HG03045 (cell line): ENCODE data around the gene FAM193A.
"Not testable (repeated sequence)": the region's sequence is repeated elsewhere in the genome, so short reads cannot be mapped to it uniquely, and the experiment has no call there.

Experiments used
- ATAC-seq: cut with Tn5 transposase; IDR thresholded peaks from one replicate; pipeline ENCODE4 v1.9.1; 2021; ENCODE audit warnings: mild to moderate bottlenecking, moderate library complexity; ENCODE audit not compliant: unreplicated experiment

Gene FAM193A

GRCh38 chr4:2514193-2514592 lies 22.3 kb upstream of the FAM193A start:
- ATAC-seq = not testable (repeated sequence)

DNA sequence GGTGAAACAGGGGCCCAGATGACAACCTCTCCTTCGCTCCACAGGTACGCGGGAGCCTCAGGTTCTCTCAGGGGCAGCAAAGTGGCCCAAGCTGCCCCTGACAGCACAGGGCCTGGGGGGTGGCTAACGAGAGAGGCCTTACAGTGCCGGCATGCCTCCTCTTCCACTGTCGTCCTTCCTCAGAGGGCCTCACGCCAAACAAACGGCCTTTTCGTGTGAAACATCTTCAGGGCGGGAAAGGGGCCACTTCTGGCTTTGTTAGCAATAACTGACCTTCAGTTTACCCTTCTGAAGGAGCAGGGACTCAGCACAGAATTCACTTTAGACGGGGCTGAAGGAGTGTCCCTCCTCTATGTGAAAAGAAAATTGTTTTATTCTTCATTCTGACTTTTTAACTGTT lies 21.5 kb upstream of the FAM193A start:
- not testable (repeated sequence) for ATAC-seq

DNA sequence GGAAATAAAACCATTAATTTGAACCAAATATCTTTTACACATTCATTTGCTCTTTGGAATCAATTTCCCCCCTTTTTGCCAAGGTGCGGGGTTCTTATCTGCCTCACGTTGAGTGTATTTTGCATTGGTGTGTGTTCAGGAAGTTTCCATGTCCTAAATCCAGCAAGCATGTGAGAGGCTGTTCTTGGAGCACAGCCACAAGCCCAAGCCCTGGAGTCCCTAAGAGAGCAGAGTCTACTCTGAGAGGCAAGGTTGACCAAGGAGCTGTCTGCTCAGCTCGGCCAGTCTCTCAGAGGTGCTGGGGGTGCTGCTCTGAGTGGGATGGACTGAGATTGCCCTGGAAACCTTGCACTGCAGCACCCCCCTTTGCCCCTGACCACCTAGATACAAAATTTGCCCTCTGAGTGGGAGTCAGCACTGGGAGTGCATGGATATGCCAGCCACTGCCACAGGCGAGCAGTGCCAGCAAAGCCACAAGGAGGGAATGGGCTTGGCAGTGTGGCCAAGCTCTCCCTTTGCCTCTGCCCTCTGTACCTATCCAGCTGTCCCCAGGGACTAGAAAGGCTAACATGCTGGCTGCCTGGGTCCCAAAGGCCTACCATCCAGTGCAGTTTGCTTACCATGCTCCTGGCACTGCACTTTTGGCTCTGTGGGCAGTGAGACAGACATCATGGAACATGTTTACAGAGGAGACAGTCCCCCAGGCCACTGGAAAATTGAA lies 20.5 kb upstream of the FAM193A start:
- ATAC-seq = no peak

DNA sequence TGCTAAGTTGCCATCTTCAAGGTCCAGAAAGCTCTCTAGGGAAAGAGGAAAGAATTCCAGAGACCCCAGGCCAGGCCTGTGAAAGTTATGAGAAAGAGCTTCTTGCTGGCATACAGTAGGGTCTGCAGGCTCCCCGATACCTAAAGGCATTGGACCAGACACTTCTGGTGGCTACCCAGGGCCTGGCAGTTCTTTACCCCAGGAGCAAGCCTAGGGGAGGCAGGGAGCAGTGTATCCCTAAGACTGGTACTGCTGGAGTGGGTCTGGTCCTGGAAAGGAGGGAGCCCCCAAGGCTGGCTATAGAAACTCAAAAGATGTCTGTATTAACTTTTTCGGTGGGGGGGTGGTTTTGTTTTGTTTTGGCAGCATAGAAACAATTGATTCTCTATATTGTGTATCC lies 19.8 kb upstream of the FAM193A start:
- no peak for ATAC-seq

GRCh38 chr4:2526559-2526958 lies 9.9 kb upstream of the FAM193A start:
- no peak for ATAC-seq

DNA sequence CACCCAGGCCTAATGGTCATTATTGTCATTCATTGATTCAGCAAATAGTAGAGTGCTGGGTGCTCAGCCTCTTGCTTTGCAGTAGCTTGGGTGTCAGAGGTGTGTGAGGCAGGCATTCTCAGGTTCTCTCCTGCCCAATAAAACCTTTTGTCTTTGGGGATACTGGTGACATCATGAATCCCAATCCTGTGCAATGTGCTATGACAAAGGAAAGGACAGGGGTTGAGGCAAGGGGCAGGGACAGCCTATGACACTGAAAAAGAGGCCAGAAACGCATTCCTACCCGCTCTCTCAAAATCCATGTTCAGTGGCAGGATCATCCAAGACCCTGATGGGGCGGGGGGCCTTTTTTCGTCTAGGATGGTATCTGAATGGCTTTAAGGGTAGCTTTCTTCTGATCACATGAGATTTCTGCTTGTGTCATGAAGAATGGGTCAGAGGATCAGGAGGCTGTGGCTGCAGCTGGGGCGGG lies 1.5 kb upstream of the FAM193A start:
- ATAC-seq = no peak

- peak; percentile 21 for ATAC-seq
Measured at GRCh38 chr4:2535376-2536192, 863 bp upstream of the FAM193A start.

- peak; percentile 25 for ATAC-seq
Measured at GRCh38 chr4:2537011-2537830, 774 bp downstream of the FAM193A start.

DNA sequence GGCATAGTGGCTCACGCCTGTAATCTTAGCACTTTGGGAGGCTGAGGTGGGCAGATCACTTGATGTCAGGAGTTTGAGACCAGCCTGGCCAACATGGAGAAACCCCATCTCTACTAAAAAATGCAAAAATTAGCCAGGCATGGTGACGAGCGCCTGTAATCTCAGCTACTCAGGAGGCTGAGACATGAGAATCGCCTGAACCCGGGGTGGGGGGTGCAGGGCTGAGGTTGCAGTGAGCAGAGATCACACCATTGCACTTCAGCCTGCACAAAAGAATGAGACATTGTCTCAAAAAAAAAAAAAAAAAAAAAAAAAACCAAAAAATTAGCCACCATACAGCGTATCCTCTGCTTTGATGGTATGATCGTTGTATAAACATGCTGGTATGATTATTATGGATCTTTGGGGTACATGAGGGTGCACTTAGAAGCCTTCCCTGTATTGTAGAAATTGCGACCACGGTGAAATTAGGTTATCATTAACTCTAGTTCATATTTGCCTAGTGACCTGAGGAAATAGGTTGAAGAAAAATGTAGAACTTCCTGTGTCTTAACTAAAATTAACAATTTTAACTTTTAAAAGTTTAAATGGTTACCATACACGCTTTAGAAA lies 7.2 kb downstream of the FAM193A start:
- not testable (repeated sequence) for ATAC-seq

DNA sequence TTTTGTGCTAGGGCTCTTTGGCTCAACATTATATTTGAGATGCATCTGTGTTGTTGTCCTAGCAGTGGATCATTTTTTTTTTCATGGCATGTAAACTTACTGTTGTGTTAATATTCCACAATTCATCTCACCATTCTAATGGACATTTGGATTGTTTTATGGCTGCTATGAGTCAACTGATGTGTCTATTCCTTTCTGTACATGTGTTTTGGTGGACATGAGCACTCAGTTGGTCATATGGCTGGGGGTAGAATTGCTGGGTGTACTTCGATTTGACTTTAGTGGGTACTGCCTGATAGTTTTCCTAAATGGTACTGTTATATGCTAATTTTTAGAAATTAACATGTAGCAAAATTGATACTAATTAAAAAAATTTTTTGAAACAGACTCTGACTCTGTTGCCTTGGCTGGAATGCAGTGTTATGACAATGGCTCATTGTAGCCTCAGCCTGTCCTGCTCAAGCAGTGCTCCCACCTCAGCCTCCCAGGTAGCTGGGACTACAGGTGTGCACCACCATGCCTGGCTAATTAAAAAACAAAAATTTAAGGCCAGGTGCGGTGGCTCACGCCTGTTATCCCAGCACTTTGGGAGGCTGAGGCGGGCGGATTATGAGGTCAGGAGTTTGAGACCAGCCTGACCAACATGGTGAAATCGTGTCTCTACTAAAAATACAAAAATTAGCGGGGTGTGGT lies 9.0 kb downstream of the FAM193A start:
- ATAC-seq = no peak

DNA sequence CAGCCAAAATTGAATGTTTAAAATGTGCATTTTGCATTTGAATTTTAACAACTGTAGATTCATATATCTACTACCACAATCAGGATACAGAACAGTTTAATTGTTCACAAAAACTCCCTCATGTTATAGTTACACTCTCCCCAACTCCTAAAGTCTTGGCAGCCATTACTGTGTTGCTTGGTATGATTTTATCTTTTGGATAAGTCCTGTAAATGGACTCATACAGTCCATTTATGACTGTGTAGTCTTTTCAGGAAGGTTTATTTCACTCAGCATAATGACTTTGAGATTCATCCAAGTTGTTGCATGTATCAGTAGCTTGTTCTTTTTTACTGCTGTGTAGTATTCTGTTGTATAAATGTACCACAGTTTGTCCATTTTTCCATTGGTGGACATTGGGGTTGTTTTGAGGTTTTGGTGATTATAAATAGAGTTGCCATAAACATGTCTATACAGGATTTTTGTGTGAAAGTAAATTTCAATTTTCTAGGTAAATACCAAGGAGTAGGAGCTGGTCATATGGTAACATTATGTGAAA lies 9.9 kb downstream of the FAM193A start:
- no peak for ATAC-seq

DNA sequence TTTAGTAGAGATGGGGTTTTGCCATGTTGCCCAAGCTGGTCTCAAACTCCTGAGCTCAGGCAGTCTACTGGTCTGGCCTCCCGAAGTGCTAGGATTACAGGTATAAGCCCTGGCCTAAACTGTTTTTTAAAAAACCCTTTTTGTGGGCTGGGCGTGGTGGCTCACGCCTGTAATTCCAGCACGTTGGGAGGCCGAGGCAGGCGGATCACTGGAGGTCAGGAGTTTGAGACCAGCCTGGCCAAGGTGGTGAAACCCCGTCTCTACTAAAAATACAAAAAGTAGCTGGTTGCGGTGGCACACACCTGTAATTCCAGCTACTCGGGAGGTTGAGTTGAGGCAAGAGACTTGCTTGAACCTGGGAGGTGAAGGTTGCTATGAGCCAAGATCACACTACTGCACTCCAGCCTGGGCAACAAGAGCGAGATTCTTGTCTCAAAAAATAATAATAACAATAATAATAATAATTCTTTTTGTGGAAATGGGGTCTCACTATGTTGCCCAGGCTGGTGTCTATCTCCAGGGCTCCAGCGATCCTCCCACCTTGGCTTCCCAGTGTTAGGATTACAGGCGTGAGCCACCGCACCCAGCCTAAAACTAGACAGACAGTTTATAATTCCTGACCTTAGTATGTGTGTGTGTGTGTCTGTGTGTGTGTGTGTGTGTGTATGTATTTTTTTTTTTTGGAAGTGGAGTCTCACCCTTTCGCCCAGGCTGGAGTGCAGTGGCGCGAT lies 10.7 kb downstream of the FAM193A start:
- ATAC-seq = not testable (repeated sequence)

- ATAC-seq = no peak
Measured at GRCh38 chr4:2551118-2551517, 14.7 kb downstream of the FAM193A start.

- ATAC-seq = no peak
Measured at GRCh38 chr4:2552806-2553205, 16.4 kb downstream of the FAM193A start.

GRCh38 chr4:2558301-2558700 lies 21.9 kb downstream of the FAM193A start:
- no peak for ATAC-seq

DNA sequence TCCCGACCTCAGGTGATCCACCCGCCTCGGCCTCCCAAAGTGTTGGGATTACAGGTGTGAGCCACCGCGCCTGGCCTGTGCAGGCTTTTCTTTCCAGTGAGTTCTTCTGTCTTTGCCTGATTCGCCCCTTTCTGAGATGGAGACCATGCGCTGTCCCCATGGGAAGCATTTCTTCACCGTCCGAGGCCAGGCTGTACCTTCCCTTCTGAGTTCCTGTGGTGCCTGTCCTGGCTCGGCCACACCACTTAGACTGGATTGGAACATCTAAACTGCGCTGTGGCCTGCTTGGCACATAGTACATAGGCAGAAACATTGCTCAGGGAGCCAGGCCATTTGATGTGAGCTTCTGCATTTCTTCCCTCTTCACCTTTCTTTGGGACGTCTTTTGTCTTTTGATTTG lies 23.7 kb downstream of the FAM193A start:
- ATAC-seq = no peak

DNA sequence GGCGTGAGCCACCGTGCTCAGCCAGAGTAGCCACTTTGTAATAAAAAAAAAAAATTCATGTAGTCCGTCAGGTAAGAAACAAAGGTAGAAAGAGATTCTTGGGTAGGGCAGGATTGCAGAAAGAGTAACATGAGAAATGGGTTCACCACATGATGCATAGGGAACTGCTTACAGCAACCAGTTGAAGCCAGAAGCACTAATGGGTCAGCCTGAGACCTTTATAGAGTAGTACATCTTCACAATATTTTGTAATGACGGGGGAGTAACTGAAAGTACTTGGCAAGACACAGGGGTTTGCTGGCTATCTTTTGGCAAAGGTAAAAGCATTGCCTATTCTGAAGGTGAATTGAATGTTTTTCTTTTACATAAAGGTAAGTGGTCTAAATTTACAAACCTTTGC lies 29.1 kb downstream of the FAM193A start:
- no peak for ATAC-seq

GRCh38 chr4:2570036-2570435 lies 33.6 kb downstream of the FAM193A start:
- ATAC-seq = no peak

GRCh38 chr4:2570551-2571222 lies 34.2 kb downstream of the FAM193A start:
- ATAC-seq = no peak
